ENCODE measurements around the gene DLX6.

The DLX6 gene

DNA sequence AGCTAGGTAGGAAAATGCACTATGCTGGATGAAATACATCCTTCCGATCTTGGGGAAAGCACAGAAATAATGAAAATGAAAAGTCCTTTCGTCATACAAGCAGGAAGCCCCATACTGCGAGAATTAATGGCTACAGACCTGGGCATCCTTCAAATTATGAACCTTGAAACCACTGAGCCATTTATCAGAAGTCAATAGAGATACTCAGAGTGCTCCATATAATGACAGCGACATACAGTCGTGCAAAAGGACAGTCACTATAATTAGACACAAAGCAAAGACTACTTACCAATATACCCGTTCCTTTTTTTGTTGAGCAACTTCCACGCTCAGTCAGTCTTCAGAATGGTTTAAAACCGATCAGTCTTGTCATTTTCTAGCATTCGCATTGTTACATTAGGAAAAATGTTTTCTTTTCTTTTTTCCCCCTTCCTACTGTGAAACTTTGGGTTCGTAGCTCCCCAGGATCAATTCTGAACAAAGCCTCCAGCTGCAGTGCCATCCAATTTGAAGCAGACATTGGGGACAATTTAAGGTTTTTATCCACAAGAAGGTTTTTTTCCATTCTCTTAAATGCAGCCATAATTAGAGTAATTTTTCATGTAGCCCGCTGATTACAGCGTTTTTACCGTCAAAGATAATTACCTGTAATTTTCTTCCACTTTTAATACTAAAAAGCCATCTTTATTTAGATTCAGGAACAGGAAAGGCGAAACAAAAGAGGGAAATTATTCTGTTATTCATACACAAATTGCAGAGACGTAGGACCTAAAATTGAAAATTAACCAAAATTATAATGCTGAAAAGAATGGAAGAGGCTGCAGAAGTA is 6.4 kb downstream of the DLX6 start:
- no peak for DNase-seq

DNA sequence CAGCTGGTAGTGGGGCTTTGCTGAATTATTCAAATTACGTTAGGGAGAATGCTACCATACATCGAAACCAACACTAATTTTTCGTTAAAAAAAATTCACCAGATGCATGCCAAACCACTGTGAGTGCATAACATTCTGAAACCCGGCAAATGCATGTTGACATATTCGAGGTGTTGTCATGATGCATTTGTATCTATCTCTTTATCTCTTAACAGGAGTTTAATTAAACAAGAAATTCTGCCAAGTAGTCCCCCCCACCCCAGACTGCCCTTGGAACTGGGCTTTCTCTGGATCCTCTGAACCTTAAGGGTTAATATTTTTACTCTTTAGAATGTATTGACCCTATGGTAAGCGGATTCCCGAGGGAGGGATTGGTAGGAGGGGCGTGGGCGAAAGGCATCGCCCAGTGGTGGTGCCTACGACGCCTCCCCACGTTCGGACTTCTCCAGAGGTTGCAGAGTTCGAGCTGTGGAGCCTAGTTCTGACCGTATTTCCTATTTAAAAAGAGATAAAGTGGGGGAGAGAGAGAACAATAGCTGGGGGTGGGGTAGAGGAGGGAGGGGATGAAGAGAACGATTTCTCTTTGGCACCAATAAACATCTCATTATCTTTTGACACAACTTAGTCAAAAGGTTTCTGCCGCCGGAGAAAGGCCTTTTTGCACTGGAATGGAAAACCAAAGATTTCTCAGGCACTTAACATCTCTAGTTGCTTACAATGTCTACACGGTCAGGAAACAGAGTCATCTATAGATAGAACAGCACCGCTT is 7.2 kb downstream of the DLX6 start:
- DNase-seq: no peak

DNA sequence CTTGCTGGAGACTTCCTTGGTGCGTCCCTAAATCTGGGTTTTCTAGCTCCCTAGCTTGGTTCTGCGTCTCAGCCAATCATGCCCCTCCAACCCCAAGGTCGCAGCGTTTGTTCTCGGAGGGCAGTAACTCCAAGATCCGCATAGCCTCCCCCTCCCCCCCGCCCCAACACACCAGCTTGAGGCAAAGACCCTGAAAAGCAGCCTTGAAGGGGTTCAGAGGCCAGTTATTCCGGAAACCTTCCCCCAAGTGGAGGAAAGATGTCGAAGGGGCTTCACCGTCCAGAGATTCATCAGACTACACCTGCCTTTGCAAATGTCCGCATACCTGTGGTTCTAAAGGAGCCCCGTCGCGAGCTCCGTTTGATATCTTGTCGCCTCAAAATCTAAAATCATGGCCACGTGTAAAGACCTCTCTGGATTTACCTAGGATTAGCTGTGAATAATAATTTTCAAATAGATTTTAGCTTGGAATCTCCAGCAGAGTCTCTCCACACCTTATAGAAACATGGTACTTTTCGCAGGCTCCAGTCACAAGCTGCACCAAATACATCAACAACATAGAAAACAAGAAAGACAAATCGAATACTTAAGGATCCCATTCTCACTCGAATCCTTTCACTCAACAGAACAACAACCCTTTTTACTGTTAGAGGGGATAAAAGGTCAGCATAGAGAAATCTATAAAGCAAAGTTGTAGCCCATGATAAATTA is 7.9 kb downstream of the DLX6 start:
- no peak for DNase-seq

DNA sequence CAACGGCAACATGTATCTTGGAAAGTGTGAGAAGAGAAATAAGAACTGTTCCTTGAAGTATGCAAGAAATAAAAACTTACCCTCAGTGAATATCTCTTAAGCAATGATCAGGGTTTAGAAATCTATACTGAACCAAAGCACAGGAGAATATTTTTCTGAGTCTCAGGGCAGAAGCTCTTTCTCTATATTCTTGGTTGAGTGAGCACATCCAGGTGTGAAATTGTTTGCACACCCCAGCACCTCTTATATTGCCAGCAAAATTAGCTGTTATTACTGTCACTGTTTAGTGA is 8.4 kb downstream of the DLX6 start:
- DNase-seq: no peak

DNA sequence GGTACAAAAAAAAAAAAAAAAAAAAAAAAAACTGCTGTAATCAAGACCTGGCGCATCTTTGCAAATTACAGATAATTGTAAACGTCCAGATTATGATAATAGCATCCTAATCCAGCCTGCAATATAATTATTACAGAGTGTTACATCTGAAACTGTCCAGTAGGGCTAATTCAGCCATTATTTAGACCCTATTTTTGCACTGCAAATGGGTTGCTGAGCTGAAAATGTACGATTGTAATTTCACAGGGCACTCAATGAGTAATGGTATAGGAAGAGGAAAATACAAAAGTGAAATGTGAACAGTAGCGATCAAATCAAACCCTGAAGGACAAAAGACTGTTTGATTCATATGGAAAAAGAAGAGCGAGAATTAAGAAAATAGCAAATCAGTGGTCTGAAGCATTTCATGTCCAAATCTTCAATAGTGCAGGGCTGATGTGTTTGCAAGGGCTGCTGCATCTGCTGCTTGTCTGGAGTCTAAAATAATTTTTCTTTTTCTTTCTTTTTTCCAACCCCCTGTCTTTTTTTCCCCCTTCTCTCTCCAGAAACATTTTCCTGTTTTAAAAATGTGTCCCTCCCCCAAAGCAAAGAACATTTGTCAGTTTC is 8.9 kb downstream of the DLX6 start:
- DNase-seq: no peak

DNA sequence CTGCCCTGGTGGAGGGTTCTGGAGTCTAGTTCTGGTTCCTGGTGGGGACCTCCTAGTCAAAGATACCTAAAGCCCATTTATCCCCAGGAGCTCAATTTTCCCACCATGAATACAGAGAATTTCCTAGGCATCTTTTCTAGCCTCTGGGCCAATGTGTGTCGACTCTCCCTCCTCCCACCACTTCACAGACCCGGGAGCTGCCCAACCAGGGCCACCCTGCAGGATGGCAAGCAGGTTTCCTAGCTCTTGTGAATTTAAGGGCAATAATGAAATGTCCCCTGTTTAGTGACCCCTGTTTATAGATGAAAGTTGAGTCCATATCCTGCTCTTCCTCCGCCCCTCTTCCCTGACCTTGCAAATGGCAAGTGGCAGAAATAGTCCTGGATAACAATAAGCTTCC is 9.9 kb downstream of the DLX6 start:
- no peak for DNase-seq

DNA sequence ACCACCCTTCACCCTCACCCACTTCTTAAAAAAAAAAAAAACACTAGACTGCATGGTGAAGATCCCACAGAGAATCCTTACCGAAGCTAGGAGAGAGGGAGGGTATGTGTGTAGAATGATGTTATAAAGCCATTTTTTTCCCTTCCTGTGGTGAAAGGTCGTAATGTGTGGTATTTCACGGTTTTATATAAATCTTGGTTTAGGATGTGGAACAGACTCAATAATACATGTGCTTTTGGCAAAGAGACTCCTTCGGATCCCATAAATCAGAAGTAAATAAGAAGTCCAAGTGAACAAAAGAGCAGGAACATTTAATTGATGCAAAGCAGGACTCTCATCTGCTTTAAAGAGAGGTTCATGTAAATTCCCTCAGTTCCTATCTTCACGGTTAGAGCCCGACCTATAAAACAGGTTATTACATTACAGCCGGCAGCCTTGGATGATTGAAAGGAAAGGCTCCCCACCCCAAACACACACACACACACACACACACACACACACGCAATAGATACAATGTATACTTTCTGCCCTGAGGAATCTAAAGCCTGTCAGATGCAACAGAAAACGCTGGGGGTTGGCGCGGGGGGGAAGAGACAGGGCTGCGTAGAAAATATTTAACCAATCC is 10.5 kb downstream of the DLX6 start:
- no peak for DNase-seq

DNA sequence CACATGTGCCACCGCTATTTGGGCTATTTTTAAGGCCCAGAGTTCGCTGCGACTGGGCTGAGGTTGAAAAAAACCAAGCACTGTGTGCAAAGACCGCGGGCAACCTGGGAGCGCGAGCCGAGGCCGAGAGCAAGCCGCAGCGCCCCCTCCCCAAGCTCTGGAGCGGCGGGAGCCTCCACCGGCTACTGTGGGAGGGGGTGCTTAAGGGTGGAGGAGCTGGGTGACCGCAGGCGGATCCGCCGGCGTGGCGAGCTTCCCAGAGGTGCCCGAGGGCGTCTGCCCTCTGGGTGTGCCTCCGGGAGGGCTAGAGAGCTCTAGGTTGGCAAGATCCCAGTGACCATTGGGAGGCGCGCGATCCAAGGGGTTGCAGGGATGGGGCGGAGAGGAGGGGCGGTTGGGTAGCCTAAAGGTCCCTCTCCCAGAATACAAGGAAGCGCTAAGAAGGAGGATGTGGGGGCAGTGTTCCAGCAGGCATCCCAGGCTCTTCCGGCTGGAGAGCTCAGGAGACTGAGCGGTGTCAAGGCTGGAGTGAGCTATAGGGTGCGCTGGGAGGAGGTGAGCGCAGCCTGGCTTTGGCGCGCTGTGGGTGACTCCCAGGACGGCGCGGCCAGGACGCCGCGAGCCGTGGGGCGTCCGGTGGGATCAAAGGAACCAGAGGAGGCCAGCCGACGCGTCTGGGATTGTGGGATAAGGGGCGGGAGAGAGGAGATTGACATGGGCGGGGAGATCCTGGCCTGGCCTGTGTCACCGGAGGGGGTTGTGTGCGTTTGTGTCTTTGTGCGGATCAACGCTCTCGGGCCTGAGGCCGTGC is 11.2 kb downstream of the DLX6 start:
- peak in 1 of 2 experiments; percentile 54 for DNase-seq

DNA sequence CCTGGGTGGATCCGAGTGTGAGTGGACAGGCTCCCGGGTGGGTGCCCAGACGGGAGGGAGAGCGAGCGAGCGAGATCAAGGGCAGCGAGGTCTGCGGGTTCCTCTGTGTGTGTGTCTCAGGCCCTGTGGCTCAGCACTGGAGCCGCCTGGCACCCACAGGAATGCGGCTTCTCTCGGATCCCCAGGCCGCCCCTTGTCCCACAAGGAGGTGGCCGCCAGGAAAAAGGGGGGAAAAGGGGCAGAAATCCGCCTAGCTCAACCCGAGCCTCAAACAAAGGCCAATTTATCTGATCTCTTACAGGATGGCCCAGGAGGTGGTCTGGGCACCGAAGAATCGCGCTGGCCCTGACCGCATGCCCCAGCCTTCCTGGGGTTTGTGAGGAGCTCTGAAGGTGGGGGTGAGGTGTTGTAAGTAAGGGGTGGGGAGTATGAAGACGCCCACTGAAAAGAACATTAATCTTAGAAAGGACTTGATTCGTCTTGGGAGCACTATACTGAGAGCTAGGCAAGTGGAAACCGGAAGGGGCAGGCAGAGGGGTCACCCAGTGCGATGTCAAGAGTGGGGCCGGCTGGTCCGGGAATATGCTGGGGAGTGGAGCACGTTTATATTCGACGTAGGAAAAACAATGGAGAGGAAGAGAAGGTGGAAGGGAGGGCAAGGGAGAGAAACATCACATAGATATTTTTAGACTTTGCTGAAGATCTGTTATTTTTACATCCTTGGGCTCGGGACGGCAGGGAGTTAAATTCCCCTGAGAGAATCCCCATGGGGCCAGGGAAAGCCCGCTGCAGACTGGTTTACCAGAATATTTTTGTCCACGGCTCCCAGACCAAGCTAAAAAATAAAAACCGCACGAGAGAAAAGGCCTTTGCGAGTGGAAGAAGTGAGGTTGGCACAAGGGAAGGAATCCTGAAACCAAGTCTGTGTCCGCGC is 12.1 kb downstream of the DLX6 start:
- no peak for DNase-seq

DNA sequence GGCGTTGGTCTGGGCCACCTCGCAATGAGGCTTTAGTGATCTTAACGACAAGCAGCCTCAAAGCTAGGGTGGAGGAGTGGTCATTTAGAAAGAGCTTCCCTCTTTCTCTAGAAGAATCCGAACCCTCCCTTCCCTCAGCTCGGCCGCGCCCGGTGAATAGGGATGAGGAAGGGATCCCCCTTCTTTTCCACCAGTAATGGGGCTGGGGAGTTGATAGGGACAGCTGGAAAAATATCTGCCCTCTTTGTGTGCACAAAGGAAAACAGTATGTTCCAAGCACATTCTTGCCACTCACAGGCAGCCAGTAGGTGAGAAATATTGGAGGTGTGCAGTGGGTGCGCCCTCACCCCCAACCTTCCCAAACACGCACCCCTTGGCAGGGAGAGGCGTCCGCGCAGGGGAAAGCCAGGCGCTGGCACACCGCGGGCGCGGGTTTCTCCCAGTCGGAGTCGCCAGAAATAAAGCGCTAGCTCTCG is 12.8 kb downstream of the DLX6 start:
- DNase-seq: no peak

DNA sequence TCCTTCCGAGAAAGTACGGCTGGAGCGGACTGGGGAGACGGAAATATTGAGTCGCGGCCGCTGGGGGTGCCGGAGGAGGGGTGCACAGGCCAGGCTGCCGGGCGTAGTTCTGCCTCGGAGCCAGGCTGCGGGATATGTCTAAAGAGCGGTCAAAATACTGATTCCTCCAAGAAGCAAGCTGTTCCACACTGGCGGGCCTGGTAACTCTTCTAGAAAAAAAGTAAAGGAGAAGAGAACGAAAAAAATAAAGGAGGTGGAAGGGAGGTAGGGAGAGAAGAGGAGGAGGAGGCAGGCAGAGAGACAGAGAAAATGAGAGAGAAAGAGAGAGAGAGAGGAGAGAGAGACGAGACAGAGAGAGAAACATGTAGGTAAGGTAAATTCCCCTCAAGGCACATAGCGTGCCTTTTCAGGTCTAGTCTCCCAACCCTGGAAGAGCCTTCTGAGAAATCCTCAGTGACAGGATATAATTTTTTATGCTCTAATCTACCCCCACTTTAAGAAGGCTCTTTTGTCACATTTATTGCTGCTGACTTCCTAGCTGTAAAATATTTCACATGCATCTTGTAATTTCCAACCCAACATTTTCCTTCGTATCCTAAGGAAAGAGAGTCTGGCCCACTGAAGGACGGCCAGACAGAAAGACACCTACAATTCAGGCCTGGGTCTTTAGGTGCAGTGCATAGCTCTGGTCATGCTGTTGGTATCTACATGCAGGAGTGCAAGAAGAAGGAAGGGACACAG is 13.6 kb downstream of the DLX6 start:
- DNase-seq: no peak

DNA sequence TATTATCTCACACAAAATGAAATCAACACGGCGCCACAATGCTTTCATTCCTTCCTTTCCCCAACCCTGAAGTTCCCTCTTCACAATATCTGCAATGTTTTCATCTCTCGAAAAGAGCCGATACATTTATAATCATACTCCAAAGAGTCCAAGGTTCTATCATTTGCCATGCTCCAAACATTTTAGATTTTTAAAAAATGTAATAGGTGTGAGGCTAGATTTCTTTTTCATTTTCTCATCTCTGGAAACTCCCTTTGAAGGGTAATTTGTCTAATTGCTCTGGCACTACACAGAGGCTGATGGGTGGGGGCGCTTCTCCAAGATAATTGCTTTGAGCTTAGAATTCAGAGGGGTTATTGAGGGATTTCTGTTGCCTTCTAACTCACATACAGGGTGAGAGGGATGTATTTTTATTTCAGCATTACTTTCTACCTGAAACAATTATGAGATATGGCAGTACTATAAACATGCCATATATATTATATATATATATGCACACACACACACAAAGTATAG is 14.4 kb downstream of the DLX6 start:
- DNase-seq: no peak

DNA sequence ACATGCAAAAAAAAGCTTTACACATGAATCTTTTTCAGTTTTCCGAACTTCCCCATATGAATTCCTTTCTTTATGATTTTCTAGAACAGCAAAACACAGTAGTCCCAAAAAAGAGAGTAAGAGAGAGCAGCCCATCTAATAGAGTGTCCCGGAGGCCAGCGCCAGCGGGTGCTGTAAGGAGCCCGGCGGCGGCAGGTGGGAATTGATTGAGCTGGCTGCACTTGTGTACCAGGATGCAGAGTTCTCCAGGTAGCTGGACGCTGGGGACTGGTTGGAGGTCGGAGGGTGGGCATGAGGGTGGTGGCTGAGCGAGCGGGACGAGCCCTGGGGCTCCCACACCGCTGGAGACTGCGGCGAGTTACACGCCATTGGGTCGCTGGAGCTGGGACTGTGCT is 15.2 kb downstream of the DLX6 start:
- no peak for DNase-seq

DNA sequence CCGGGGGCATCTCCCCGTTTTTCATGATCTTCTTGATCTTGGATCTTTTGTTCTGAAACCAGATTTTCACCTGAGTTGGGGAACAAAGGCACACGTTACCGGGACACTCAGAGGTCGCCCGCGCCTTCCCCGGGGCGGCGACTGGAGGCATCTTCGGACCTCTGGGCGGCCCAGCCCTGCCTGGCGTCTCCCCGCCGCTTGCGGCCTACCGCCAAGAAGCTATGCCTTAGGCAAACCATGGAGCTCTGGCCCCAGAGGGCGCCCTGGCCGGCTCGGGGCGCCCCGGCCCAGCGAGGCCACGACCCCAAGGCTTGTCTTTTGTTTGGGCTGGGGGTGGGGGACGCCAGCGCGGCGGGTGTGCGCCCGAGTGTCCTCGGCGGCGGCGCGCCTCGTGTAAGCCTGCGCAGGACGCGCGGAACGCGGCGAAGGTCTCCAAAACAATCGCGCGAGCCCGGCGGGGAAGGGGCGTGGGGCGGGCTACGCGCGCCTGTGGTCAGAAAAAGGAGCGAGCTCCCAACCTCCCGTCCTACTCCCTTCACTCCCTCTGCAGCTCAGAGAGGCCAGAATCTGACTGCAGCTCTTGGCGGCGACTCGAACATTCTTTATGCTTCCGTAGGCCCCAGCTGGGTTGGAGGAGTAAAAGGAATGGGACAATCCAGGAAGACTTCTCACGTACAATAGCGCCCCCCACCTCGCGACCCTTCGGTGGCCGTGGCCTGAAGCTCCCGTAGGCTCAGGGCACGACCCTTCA is 15.8 kb downstream of the DLX6 start:
- DNase-seq: no peak

DNA sequence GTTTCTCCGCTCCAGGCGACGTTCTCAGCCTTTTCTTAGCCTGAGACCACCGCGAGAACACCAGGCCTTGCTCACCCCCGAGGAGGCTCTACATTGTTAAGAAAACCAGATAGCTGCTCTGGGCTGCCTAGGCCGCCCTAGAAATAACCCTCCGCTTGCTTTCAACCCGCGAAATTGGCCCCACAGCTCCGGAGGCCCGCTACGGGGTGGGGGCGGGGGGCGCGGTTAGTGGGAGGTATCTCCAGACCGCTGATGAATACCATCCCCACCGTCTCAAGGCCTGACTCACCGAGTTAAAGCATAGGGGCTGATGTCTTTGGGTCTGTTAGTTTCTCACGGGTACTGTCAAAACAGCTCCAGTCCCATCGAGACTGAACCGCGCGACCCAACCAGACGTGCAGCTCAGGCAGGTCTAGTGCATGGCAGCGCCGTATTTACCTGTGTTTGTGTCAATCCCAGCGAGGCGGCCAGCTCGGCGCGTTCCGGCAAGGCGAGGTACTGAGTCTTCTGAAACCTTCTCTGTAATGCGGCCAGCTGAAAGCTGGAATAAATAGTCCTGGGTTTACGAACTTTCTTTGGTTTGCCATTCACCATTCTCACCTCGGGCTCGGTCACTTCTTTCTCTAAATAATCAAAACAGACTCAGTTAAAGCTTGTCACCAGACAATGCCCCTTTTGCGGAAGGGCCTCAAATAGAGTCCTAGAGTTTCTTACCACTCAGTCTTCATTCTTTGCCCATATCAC is 16.6 kb downstream of the DLX6 start:
- DNase-seq: no peak

DNA sequence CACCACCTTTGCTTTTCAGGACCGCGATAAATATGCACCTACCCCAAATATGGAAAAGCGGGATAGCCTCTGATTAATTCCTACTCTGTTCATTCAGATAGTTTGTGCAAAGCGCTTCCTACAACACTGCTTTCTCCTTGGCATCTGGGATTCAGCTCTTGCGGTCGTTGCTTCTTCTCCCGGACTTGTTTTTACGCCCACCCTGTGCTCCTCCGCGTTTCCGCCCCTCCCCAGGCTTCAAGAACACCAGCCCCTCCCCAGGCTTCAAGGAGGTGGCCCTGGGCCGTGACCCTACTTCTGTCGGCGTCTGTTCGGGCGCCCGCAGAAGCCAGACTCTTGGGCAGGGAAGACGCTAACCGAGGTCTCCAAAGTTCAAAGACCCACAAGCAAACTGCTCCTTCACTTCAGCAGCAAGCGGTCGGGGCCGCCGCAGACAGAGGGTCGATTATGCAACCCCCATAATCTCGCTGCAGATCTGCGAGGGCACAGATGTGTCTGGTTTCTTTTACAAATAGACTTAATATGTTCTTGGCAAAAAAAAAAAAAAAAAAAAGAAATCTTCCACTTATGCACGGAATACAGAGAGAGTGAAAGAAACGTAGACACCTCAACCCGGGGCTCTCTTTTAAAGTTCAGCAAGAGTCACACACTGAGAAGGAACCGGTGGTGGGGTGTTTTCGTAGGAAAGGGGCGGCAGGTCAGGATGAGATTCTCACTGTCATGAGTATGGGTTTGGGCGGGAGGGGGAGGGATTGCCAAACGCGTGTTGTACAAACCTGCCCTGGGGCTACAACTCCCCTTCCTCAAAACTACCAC is 17.3 kb downstream of the DLX6 start:
- no peak for DNase-seq

Measured in NCI-H187 (cell line).